T-cell (primary cell): Measurements from ENCODE around the gene NR2F1. TPM values are rescaled to one million over a fixed set of nuclear protein-coding genes. Genes with fewer than 3 reads are reported as not detected.

ENCODE experiments used
- ATAC-seq, 4 experiments: fragments of 200-7000 bp in 3 of 4; fragments of 150-1000 bp in 1 of 4; cut with Tn5 transposase; replicated peaks in 1 of 4; 1 replicate in 3 of 4; 2 replicates in 1 of 4; pipeline ENCODE4 v1.10.0; 2021; ENCODE audit warnings: moderate library complexity in 3 of 4, mild to moderate bottlenecking in 2 of 4, moderate number of reproducible peaks in 1 of 4
- CTCF ChIA-PET, 2 donors: fragments of 300-600 bp; sonication (Branson Sonifier 250); formaldehyde crosslinking; loops; one replicate each; lab custom pipeline; 2022; ENCODE audit warnings: antibody characterized with exemption in 2 of 2; lab: Charles Lee
- POLR2A ChIA-PET, 2 donors: fragments of 300-600 bp; sonication (Branson Sonifier 250); formaldehyde crosslinking; loops; one replicate each; lab custom pipeline; 2022; ENCODE audit warnings: antibody characterized with exemption in 2 of 2; lab: Charles Lee
- DNase-seq, 35 experiments: peaks; one replicate each; pipeline versions ENCODE4 v3.0.0 to v3.0.0-alpha.2; 2013 to 2023
- H3K27ac ChIP-seq: one replicate; pipeline ENCODE4 v1.5.1; 2013; ENCODE audit warnings: low read length
- H3K27me3 ChIP-seq, 2 experiments: replicated peaks in 1 of 2; 1 replicate in 1 of 2; 2 replicates in 1 of 2; pipeline versions ENCODE4 v1.6.1 to v1.7.0; 2013; ENCODE audit warnings: low read length in 1 of 2, mixed read lengths in 1 of 2; ENCODE audit not compliant: control insufficient read depth in 2 of 2, insufficient read depth in 2 of 2; ENCODE audit errors: extremely low read depth in 1 of 2
- H3K36me3 ChIP-seq, 2 donors: 1 replicate in 1 of 2; 2 replicates in 1 of 2; pipeline versions ENCODE4 v1.6.1 to v1.7.0; 2013; ENCODE audit warnings: low read length in 1 of 2; ENCODE audit not compliant: control insufficient read depth in 2 of 2, insufficient read depth in 1 of 2; ENCODE audit errors: extremely low read depth in 1 of 2
- H3K4me1 ChIP-seq, 2 experiments: 1 replicate in 1 of 2; 2 replicates in 1 of 2; pipeline versions ENCODE4 v1.6.1 to v1.7.0; 2013; ENCODE audit warnings: low read length in 2 of 2, mixed read lengths in 1 of 2; ENCODE audit not compliant: insufficient read depth in 2 of 2, control insufficient read depth in 1 of 2; ENCODE audit errors: extremely low read depth in 1 of 2
- H3K4me3 ChIP-seq, 2 donors: 1 replicate in 1 of 2; 2 replicates in 1 of 2; pipeline versions ENCODE4 v1.5.1 to v1.7.0; 2013; ENCODE audit warnings: mild to moderate bottlenecking in 2 of 2, low read length in 1 of 2, moderate library complexity in 1 of 2; ENCODE audit not compliant: control insufficient read depth in 1 of 2; ENCODE audit errors: extremely low read depth in 1 of 2
- H3K9me3 ChIP-seq: 2 replicates; pipeline ENCODE4 v1.7.0; 2013
- H3K27ac Mint-ChIP-seq, 2 donors: one replicate each; pipeline ENCODE4 v1.8.0; 2020 to 2021; ENCODE audit warnings: mild to moderate bottlenecking in 2 of 2, mixed read lengths in 2 of 2
- H3K27me3 Mint-ChIP-seq, 2 donors: one replicate each; pipeline ENCODE4 v1.8.0; 2021 to 2022; ENCODE audit warnings: mixed read lengths in 2 of 2
- H3K36me3 Mint-ChIP-seq: one replicate; pipeline ENCODE4 v1.8.0; 2021; ENCODE audit warnings: mixed read lengths
- H3K4me1 Mint-ChIP-seq, 3 donors: one replicate each; pipeline ENCODE4 v1.8.0; 2020 to 2022; ENCODE audit warnings: mixed read lengths in 3 of 3, mild to moderate bottlenecking in 1 of 3
- H3K4me3 Mint-ChIP-seq, 3 donors: one replicate each; pipeline ENCODE4 v1.8.0; 2020 to 2022; ENCODE audit warnings: mild to moderate bottlenecking in 3 of 3, mixed read lengths in 3 of 3, moderate library complexity in 3 of 3
- H3K9me3 Mint-ChIP-seq, 3 donors: one replicate each; pipeline ENCODE4 v1.8.0; 2020 to 2022; ENCODE audit warnings: mixed read lengths in 3 of 3
- WGBS: methylation state at CpG from one replicate; pipeline ENCODE4 v1.1.5; 2013; ENCODE audit warnings: missing lambda C conversion rate; ENCODE audit not compliant: insufficient coverage; 5-methylcytosine and 5-hydroxymethylcytosine counted together
- total RNA-seq, 35 experiments: library from RNA in 6 of 35; stranded (reverse) in 6 of 35; fragments of 120-200 nt in 1 of 35; gene quantifications; one replicate each; pipeline versions ENCODE4 v1.2.1 to v1.2.4 and lab custom pipeline; 2013 to 2026

Gene NR2F1
- total RNA-seq, 5 donors from 2014 or later (not counting 1 experiment from before 2014, with no cell fraction given): 0.25 to 0.67 (median 0.33) TPM; not detected in 2

GRCh38 chr5:93594591-93595419, 11.8 kb downstream of the NR2F1 start:
- WGBS: 12% methylated on average over 36 of the region's 37 CpGs
- no peak for DNase-seq
- peaks cover 6 to 19% (median 11%) of the 10 kb centered on the region in 3 donors for H3K4me1 Mint-ChIP-seq
- CTCF ChIA-PET: interaction anchor here (0.5 to 1.7 kb wide), 4 partner anchors 8 to 26 kb away, joined by 3 to 6 read pairs (median 5); partner anchors contain the start of gene NR2F1 (in 1 of the 2)
- no peak overlapping the region for H3K4me3 ChIP-seq
- no peaks in the 10 kb centered on the region for H3K36me3 ChIP-seq
- peaks cover 0 to 23% of the 10 kb centered on the region in 2 experiments for H3K4me1 ChIP-seq
- H3K27ac ChIP-seq: no peak overlapping the region
- POLR2A ChIA-PET: no interaction called here
- H3K27ac Mint-ChIP-seq: peak overlapping the region in 1 of 2 donors; percentile 43
- H3K4me3 Mint-ChIP-seq: peak overlapping the region in 1 of 3 donors; percentile 13
- no peaks in the 10 kb centered on the region for H3K36me3 Mint-ChIP-seq
- H3K27me3 ChIP-seq: peaks cover 34 to 76% of the 10 kb centered on the region in 2 experiments
- H3K9me3 Mint-ChIP-seq: peaks cover 0 to 4% (median 0%) of the 10 kb centered on the region in 3 donors
- H3K27me3 Mint-ChIP-seq: peaks cover 62 to 79% of the 10 kb centered on the region in 2 donors
- ATAC-seq: no peak
- H3K9me3 ChIP-seq: no peaks in the 10 kb centered on the region

- peaks cover 0 to 23% of the 10 kb centered on the region in 2 experiments for H3K4me1 ChIP-seq
- no peaks in the 10 kb centered on the region for H3K36me3 Mint-ChIP-seq
- peak overlapping the region in 1 of 3 donors; percentile 35 for H3K4me3 Mint-ChIP-seq
- peaks cover 31 to 75% of the 10 kb centered on the region in 2 experiments for H3K27me3 ChIP-seq
- DNase-seq: no peak
- H3K27ac ChIP-seq: no peak overlapping the region
- POLR2A ChIA-PET: no interaction called here
- no peak for ATAC-seq
- H3K4me3 ChIP-seq: no peak overlapping the region
- peaks cover 6 to 19% (median 11%) of the 10 kb centered on the region in 3 donors for H3K4me1 Mint-ChIP-seq
- no peaks in the 10 kb centered on the region for H3K36me3 ChIP-seq
- peaks cover 56 to 72% of the 10 kb centered on the region in 2 donors for H3K27me3 Mint-ChIP-seq
- peak overlapping the region in 1 of 2 donors; percentile 43 for H3K27ac Mint-ChIP-seq
- WGBS: 12% methylated on average over 23 of the region's 29 CpGs
- peaks cover 0 to 4% (median 0%) of the 10 kb centered on the region in 3 donors for H3K9me3 Mint-ChIP-seq
- CTCF ChIA-PET: interaction anchor here (0.5 to 1.7 kb wide), 4 partner anchors 8 to 25 kb away, joined by 3 to 6 read pairs (median 5); partner anchors contain the start of gene NR2F1 (in 1 of the 2)
- no peaks in the 10 kb centered on the region for H3K9me3 ChIP-seq
These were observed 12.6 kb downstream of the NR2F1 start for GRCh38 chr5:93595420-93596147.

- H3K4me1 Mint-ChIP-seq: peaks cover 6 to 19% (median 11%) of the 10 kb centered on the region in 3 donors
- H3K9me3 ChIP-seq: no peaks in the 10 kb centered on the region
- ATAC-seq: no peak
- peaks cover 28 to 78% of the 10 kb centered on the region in 2 experiments for H3K27me3 ChIP-seq
- 18% methylated on average over 12 of the region's 14 CpGs for WGBS
- DNase-seq: no peak
- CTCF ChIA-PET: interaction anchor here in 1 of 2 donors (1.7 kb wide), 1 partner anchor 24 kb away, joined by 3 read pairs; no protein-coding TSS in a partner anchor
- peaks cover 0 to 4% (median 0%) of the 10 kb centered on the region in 3 donors for H3K9me3 Mint-ChIP-seq
- POLR2A ChIA-PET: no interaction called here
- H3K27ac Mint-ChIP-seq: no peak overlapping the region
- peak overlapping the region in 1 of 3 donors; percentile 35 for H3K4me3 Mint-ChIP-seq
- peaks cover 0 to 23% of the 10 kb centered on the region in 2 experiments for H3K4me1 ChIP-seq
- no peak overlapping the region for H3K27ac ChIP-seq
- no peaks in the 10 kb centered on the region for H3K36me3 Mint-ChIP-seq
- no peaks in the 10 kb centered on the region for H3K36me3 ChIP-seq
- H3K27me3 Mint-ChIP-seq: peaks cover 51 to 65% of the 10 kb centered on the region in 2 donors
- H3K4me3 ChIP-seq: no peak overlapping the region
These were observed 13.3 kb downstream of the NR2F1 start for GRCh38 chr5:93596310-93596675.

- ChIA-PET CTCF (no interaction called here), POLR2A (interaction anchor here (0.6 kb wide), 2 partner anchors 111 to 174 kb away, joined by 4 to 9 read pairs; no protein-coding TSS in a partner anchor)
- DNase-seq: no peak
- Histone ChIP-seq H3K27me3 (peaks cover 24 to 79% of the 10 kb centered on the region in 2 experiments), H3K27ac (no peak overlapping the region), H3K9me3 (no peaks in the 10 kb centered on the region), H3K4me3 (no peak overlapping the region), H3K4me1 (peaks cover 0 to 23% of the 10 kb centered on the region in 2 experiments), H3K36me3 (no peaks in the 10 kb centered on the region)
- Mint-ChIP-seq H3K27me3 (peaks cover 45 to 59% of the 10 kb centered on the region in 2 donors), H3K27ac (no peak overlapping the region), H3K4me1 (peaks cover 6 to 19% (median 14%) of the 10 kb centered on the region in 3 donors), H3K36me3 (no peaks in the 10 kb centered on the region), H3K9me3 (peaks cover 0 to 4% (median 0%) of the 10 kb centered on the region in 3 donors), H3K4me3 (peak overlapping the region in 1 of 3 donors; percentile 35)
- 11% methylated on average over 32 of the region's 40 CpGs for WGBS
- no peak for ATAC-seq
These were observed 13.9 kb downstream of the NR2F1 start for GRCh38 chr5:93596676-93597490.

- peaks cover 0 to 28% of the 10 kb centered on the region in 2 experiments for H3K4me1 ChIP-seq
These were observed 15.3 kb downstream of the NR2F1 start for GRCh38 chr5:93598091-93599000.

More at GRCh38 chr5:93598091-93599000, 15.3 kb downstream of the NR2F1 start:
- peaks cover 6 to 19% (median 14%) of the 10 kb centered on the region in 3 donors for H3K4me1 Mint-ChIP-seq
- H3K27ac Mint-ChIP-seq: no peak overlapping the region
- H3K36me3 Mint-ChIP-seq: no peaks in the 10 kb centered on the region
- DNase-seq (no peak), ATAC-seq (no peak)
- H3K36me3 ChIP-seq: no peaks in the 10 kb centered on the region
- H3K9me3 ChIP-seq: no peaks in the 10 kb centered on the region
- H3K27ac ChIP-seq: no peak overlapping the region
- ChIA-PET CTCF (interaction anchor here in 1 of 2 donors (0.6 kb wide), 1 partner anchor 37 kb away, joined by 7 read pairs; no protein-coding TSS in a partner anchor), POLR2A (no interaction called here)
- 23% methylated on average over 14 of the region's 28 CpGs for WGBS
- no peak overlapping the region for H3K4me3 Mint-ChIP-seq
- peaks cover 20 to 80% of the 10 kb centered on the region in 2 experiments for H3K27me3 ChIP-seq
- H3K9me3 Mint-ChIP-seq: peaks cover 0 to 4% (median 0%) of the 10 kb centered on the region in 3 donors
- H3K27me3 Mint-ChIP-seq: peaks cover 40 to 48% of the 10 kb centered on the region in 2 donors
- H3K4me3 ChIP-seq: no peak overlapping the region
